HepG2 (cell line): ENCODE results near the gene ANXA3. TPM values are rescaled to one million over a fixed set of nuclear protein-coding genes. Genes with fewer than 3 reads are reported as not detected.

ENCODE experiments used
- ATAC-seq: fragments of 200-7000 bp; cut with Tn5 transposase; 3 replicates; pipeline ENCODE4 v1.9.1; 2020; ENCODE audit warnings: mild to moderate bottlenecking, moderate library complexity
- BruUV-seq: library from RNA; stranded (reverse); fragments of 400-500 nt; replicated peaks from 2 replicates; lab custom pipeline; 2021; lab: Mats Ljungman, UMichigan
- CTCF ChIA-PET: fragments of 300-600 bp; formaldehyde crosslinking; extraction: SDS; loops from one replicate; lab custom pipeline; 2021; ENCODE audit warnings: low total read pairs, inconsistent platforms, low intra/inter-chr PET ratio; lab: Yijun Ruan, JAX
- POLR2A ChIA-PET: fragments of 350-600 bp; sonication (Branson Sonifier 250); formaldehyde crosslinking; loops from one replicate; lab custom pipeline; 2020; ENCODE audit warnings: antibody characterized with exemption, inconsistent platforms; lab: Yijun Ruan, JAX
- DNase-seq: peaks from one replicate; pipeline ENCODE4 v3.0.0-alpha.2; 2015; ENCODE audit warnings: low spot score
- FAIRE-seq: peaks from 3 replicates; lab custom pipeline; 2011; peaks lifted over from hg19 to GRCh38; lab: Jason Lieb, UNC
- H2AFZ ChIP-seq: one replicate; pipeline ENCODE4 v1.6.1; 2011; ENCODE audit warnings: low read length, inconsistent platforms
- H3K27ac ChIP-seq: fragments of 300-600 bp; 3 replicates; pipeline ENCODE4 v1.8.0; 2011; ENCODE audit warnings: mixed run types, mild to moderate bottlenecking, mixed read lengths, low read length, inconsistent platforms; ENCODE audit not compliant: insufficient read depth; ENCODE audit errors: extremely low read length
- H3K27me3 ChIP-seq, 2 experiments: fragments of 200-600 bp in 1 of 2; 2 replicates in 1 of 2; 3 replicates in 1 of 2; pipeline versions ENCODE4 v1.6.0 to v1.8.0; 2011; ENCODE audit warnings: low read length in 2 of 2, mild to moderate bottlenecking in 2 of 2, moderate library complexity in 2 of 2, inconsistent platforms in 1 of 2; ENCODE audit not compliant: insufficient read depth in 2 of 2, control insufficient read depth in 1 of 2
- H3K36me3 ChIP-seq, 2 experiments: fragments of 200-600 bp in 1 of 2; replicated peaks in 1 of 2; 2 replicates in 1 of 2; 3 replicates in 1 of 2; pipeline versions ENCODE4 v1.5.1 to v1.8.0; 2011; ENCODE audit warnings: low read length in 2 of 2, inconsistent platforms in 1 of 2; ENCODE audit not compliant: insufficient read depth in 2 of 2, control insufficient read depth in 1 of 2
- H3K4me1 ChIP-seq: 2 replicates; pipeline ENCODE4 v1.5.1; 2012; ENCODE audit warnings: low read length, inconsistent platforms; ENCODE audit not compliant: insufficient read depth
- H3K4me2 ChIP-seq: 2 replicates; pipeline ENCODE4 v1.6.0; 2011; ENCODE audit warnings: low read depth, low read length, inconsistent platforms
- H3K4me3 ChIP-seq, 3 experiments: fragments of 200-600 bp in 1 of 3; sonication (generic), shearing (Covaris generic) in 1 of 3; replicated peaks in 1 of 3; 2 replicates each; pipeline ENCODE4 v1.5.1; 2011 to 2016; ENCODE audit warnings: low read length in 3 of 3, inconsistent platforms in 2 of 3, low read depth in 2 of 3, mild to moderate bottlenecking in 2 of 3, control low read depth in 1 of 3, mixed read lengths in 1 of 3; ENCODE audit not compliant: insufficient read depth in 1 of 3
- H3K79me2 ChIP-seq: one replicate; pipeline ENCODE4 v1.6.1; 2011; ENCODE audit warnings: low read length, inconsistent platforms; ENCODE audit not compliant: insufficient read depth
- H3K9ac ChIP-seq: 2 replicates; pipeline ENCODE4 v1.6.0; 2011; ENCODE audit warnings: mild to moderate bottlenecking, low read depth, low read length, inconsistent platforms; ENCODE audit not compliant: insufficient read depth
- H3K9me3 ChIP-seq: 2 replicates; pipeline ENCODE4 v1.5.1; 2012; ENCODE audit warnings: mild to moderate bottlenecking, low read length
- H4K20me1 ChIP-seq: 2 replicates; pipeline ENCODE4 v1.6.0; 2011; ENCODE audit warnings: inconsistent platforms, mild to moderate bottlenecking, low read length, moderate library complexity; ENCODE audit not compliant: insufficient read depth
- CAMTA2 ChIP-seq: sonication (generic); formaldehyde crosslinking; IDR thresholded peaks from 2 replicates; pipeline ENCODE4 v1.4.0; 2020; ENCODE audit warnings: mild to moderate bottlenecking, missing genetic modification reagents, borderline replicate concordance
- CEBPG ChIP-seq: IDR thresholded peaks from 2 replicates; pipeline ENCODE4 v1.6.1; 2016
- HOXA7 ChIP-seq: sonication (generic); formaldehyde crosslinking; IDR thresholded peaks from 2 replicates; pipeline ENCODE4 v1.8.1; 2022; ENCODE audit warnings: mild to moderate bottlenecking, missing genetic modification reagents, moderate library complexity
- MZF1 ChIP-seq: sonication (generic); formaldehyde crosslinking; IDR thresholded peaks from 2 replicates; pipeline ENCODE4 v1.8.1; 2023; ENCODE audit warnings: mild to moderate bottlenecking, missing genetic modification reagents, borderline replicate concordance
- NFE2L2 ChIP-seq: fragments of 150-350 bp; IDR thresholded peaks from 2 replicates; pipeline ENCODE4 v1.6.1; 2014; ENCODE audit warnings: low read length
- NFKBIZ ChIP-seq: IDR thresholded peaks from 2 replicates; pipeline ENCODE4 v1.6.1; 2018; ENCODE audit warnings: missing genetic modification reagents, missing compliant biosample characterization
- PLRG1 ChIP-seq: fragments of 450-650 bp; conservative IDR thresholded peaks from 2 replicates; pipeline ENCODE4 v1.6.1; 2016
- ZNF546 ChIP-seq: sonication (generic); formaldehyde crosslinking; conservative IDR thresholded peaks from 2 replicates; pipeline ENCODE4 v1.8.1; 2023; ENCODE audit warnings: mild to moderate bottlenecking, missing genetic modification reagents
- ZNF75D ChIP-seq: sonication (generic); formaldehyde crosslinking; IDR thresholded peaks from 2 replicates; pipeline ENCODE4 v1.8.1; 2023; ENCODE audit warnings: missing genetic modification reagents, mild to moderate bottlenecking, borderline replicate concordance
- ZNF841 ChIP-seq: sonication (generic); formaldehyde crosslinking; IDR thresholded peaks from 2 replicates; pipeline ENCODE4 v1.8.1; 2023; ENCODE audit warnings: missing genetic modification reagents, borderline replicate concordance
- WGBS: methylation state at CpG from one replicate; pipeline ENCODE4 v1.1.6; 2017; ENCODE audit warnings: low lambda C conversion rate; 5-methylcytosine and 5-hydroxymethylcytosine counted together
- in situ Hi-C: cut with HindIII; loops from 2 replicates; pipeline ENCODE4 v1.10.0; 2017; ENCODE audit warnings: low pct_unique_long_range_greater_than_20kb; ENCODE audit not compliant: extremely low pct_ligation_motif_present
- intact Hi-C: fragments of 100-400 bp; cut with micrococcal nuclease; formaldehyde crosslinking; loops from one replicate; pipeline ENCODE4 v1.10.0; 2022; ENCODE audit not compliant: unreplicated experiment
- polyA plus RNA-seq, 8 experiments: library from polyadenylated mRNA; depleted of rRNA in 3 of 8; stranded (reverse) in 7 of 8; unstranded in 1 of 8; fragments of >200 nt; fragmentation: Illumina TruSeq in 4 of 8; extraction: Trizol in 4 of 8; gene quantifications; 2 replicates each; pipeline versions ENCODE4 v1.2.1 to v1.2.3, GENCODE V29; 2011 to 2016; ENCODE audit warnings: low read depth in 4 of 8, missing spikeins in 1 of 8, mixed read lengths in 1 of 8; ENCODE audit not compliant: insufficient read depth in 1 of 8
- total RNA-seq, 5 experiments: library from RNA; depleted of rRNA; stranded (reverse); fragments of >200 nt; fragmentation: Illumina TruSeq; extraction: Trizol; gene quantifications; 2 replicates each; pipeline ENCODE4 v1.2.3, GENCODE V29; 2016; ENCODE audit warnings: low read depth in 1 of 5
- TF ChIP-seq, protein P1 (sequence below): IDR thresholded peaks from 2 replicates; pipeline ENCODE4 v1.6.1; 2016
- TF ChIP-seq, protein P2 (sequence below): sonication (generic); formaldehyde crosslinking; IDR thresholded peaks from 2 replicates; pipeline ENCODE4 v1.5.1; 2020; ENCODE audit warnings: mild to moderate bottlenecking, missing genetic modification reagents, borderline replicate concordance
- TF ChIP-seq, protein P3 (sequence below): sonication (generic); formaldehyde crosslinking; IDR thresholded peaks from 2 replicates; pipeline ENCODE4 v1.4.0; 2020; ENCODE audit warnings: missing genetic modification reagents, low read depth, mild to moderate bottlenecking, borderline replicate concordance
- TF ChIP-seq, protein P4 (sequence below): sonication (generic); formaldehyde crosslinking; IDR thresholded peaks from 2 replicates; pipeline ENCODE4 v1.4.0; 2020; ENCODE audit warnings: mild to moderate bottlenecking, missing genetic modification reagents

ANXA3 gene
- total and polyA plus RNA-seq, 2 of the 13 experiments (the other 11 are each of a cell fraction or from before 2014, with no cell fraction given) = 6.5 to 6.9 TPM

DNA sequence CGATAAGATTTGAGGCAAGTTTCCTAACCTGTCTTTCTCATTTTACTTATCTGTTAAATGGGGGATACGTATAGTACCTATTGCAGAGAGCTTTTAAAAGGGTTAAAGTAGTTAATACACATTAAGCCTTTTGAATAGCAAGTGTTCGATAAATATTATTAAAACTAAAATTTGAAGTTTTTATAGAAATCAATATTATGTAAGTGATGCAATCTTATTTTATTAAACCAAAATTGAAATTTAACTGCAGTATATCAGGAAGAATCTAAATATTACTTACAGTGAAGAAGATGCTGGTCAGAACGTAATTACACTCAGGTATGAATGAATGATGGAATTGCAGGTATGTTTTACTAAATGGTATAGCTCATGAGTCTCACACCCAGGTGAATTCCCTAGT lies 58.0 kb downstream of the ANXA3 start:
- DNase-seq (no peak), ATAC-seq (no peak), FAIRE-seq (no peak)
- Histone ChIP-seq H3K27me3 (no peaks in the 10 kb centered on the region), H3K27ac (no peak overlapping the region), H3K4me3 (no peak overlapping the region), H3K79me2 (no peaks in the 10 kb centered on the region), H2AFZ (no peak overlapping the region), H3K9me3 (no peaks in the 10 kb centered on the region), H3K36me3 (no peaks in the 10 kb centered on the region), H3K4me1 (peaks cover 9% of the 10 kb centered on the region; the same call in 1 of the 2 replicates), H4K20me1 (no peaks in the 10 kb centered on the region), H3K4me2 (no peak overlapping the region), H3K9ac (no peak overlapping the region)
- 76% methylated on average over 4 of the region's 4 CpGs for WGBS
- BruUV-seq = no TSS peak
- POLR2A ChIA-PET = no interaction called here
- CTCF ChIA-PET = no interaction called here
- intact Hi-C loops (no loop called here), in situ Hi-C loops (no loop called here)
- TF ChIP-seq ZNF546 (CRISPR knock-in tag) (no peak), HOXA7 (CRISPR knock-in tag) (no peak), PLRG1 (no peak), ZNF841 (no peak), CEBPG (CRISPR knock-in tag) (no peak), CAMTA2 (CRISPR knock-in tag) (no peak), MZF1 (CRISPR knock-in tag) (no peak), NFE2L2 (no peak), NFKBIZ (CRISPR knock-in tag) (no peak), ZNF75D (CRISPR knock-in tag) (no peak)
- TF ChIP-seq, protein P1, sequence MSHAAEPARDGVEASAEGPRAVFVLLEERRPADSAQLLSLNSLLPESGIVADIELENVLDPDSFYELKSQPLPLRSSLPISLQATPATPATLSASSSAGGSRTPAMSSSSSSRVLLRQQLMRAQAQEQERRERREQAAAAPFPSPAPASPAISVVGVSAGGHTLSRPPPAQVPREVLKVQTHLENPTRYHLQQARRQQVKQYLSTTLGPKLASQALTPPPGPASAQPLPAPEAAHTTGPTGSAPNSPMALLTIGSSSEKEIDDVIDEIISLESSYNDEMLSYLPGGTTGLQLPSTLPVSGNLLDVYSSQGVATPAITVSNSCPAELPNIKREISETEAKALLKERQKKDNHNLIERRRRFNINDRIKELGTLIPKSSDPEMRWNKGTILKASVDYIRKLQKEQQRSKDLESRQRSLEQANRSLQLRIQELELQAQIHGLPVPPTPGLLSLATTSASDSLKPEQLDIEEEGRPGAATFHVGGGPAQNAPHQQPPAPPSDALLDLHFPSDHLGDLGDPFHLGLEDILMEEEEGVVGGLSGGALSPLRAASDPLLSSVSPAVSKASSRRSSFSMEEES (CRISPR knock-in tag) = no peak
- TF ChIP-seq, protein P2, sequence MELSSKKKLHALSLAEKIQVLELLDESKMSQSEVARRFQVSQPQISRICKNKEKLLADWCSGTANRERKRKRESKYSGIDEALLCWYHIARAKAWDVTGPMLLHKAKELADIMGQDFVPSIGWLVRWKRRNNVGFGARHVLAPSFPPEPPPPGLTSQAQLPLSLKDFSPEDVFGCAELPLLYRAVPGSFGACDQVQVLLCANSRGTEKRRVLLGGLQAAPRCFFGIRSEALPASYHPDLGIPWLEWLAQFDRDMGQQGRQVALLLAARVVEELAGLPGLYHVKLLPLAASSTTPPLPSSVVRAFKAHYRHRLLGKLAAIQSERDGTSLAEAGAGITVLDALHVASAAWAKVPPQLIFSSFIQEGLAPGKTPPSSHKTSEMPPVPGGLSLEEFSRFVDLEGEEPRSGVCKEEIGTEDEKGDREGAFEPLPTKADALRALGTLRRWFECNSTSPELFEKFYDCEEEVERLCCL (CRISPR knock-in tag) = no peak
- TF ChIP-seq, protein P3, sequence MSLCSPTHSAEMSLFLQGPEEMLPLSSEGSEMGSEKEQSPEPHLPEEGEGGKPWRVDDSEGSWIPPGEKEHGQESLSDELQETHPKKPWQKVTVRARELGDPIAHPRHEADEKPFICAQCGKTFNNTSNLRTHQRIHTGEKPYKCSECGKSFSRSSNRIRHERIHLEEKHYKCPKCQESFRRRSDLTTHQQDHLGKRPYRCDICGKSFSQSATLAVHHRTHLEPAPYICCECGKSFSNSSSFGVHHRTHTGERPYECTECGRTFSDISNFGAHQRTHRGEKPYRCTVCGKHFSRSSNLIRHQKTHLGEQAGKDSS (CRISPR knock-in tag) = no peak
- TF ChIP-seq, protein P4, sequence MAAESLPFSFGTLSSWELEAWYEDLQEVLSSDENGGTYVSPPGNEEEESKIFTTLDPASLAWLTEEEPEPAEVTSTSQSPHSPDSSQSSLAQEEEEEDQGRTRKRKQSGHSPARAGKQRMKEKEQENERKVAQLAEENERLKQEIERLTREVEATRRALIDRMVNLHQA (CRISPR knock-in tag) = no peak
